B cell (primary cell): ENCODE results near the gene POM121L2. TPM values are rescaled to one million over a fixed set of nuclear protein-coding genes. Genes with fewer than 3 reads are reported as not detected.

Experiments used
- ATAC-seq: fragments of 200-7000 bp; cut with Tn5 transposase; one replicate; pipeline ENCODE4 v1.10.0; 2021; ENCODE audit warnings: low read depth, mild to moderate bottlenecking, moderate number of reproducible peaks, moderate library complexity
- CTCF ChIA-PET: fragments of 350-600 bp; sonication (Branson Sonifier 250); formaldehyde crosslinking; loops from one replicate; lab custom pipeline; 2021; ENCODE audit warnings: antibody characterized with exemption, inconsistent platforms; lab: Charles Lee
- POLR2A ChIA-PET: fragments of 350-600 bp; sonication (Branson Sonifier 250); formaldehyde crosslinking; loops from one replicate; lab custom pipeline; 2021; ENCODE audit warnings: antibody characterized with exemption; lab: Charles Lee
- DNase-seq: peaks from one replicate; pipeline ENCODE4 v3.0.0; 2013
- H2AFZ ChIP-seq: 2 replicates; pipeline ENCODE4 v1.6.1; 2012; ENCODE audit warnings: mild to moderate bottlenecking, low read depth, low read length; ENCODE audit not compliant: insufficient read depth, poor library complexity, severe bottlenecking
- H3K27ac ChIP-seq, 2 donors: 1 replicate in 1 of 2; 2 replicates in 1 of 2; pipeline ENCODE4 v1.5.1; 2012 to 2013; ENCODE audit warnings: low read length in 2 of 2, mild to moderate bottlenecking in 2 of 2, moderate library complexity in 1 of 2
- H3K27me3 ChIP-seq, 4 experiments: fragments of 200-600 bp in 1 of 4; sonication (generic) in 1 of 4; replicated peaks in 1 of 4; 1 replicate in 2 of 4; 2 replicates in 2 of 4; pipeline versions ENCODE4 v1.6.1 to v1.7.0; 2013 to 2016; ENCODE audit warnings: low read length in 3 of 4, mild to moderate bottlenecking in 2 of 4, mixed read lengths in 1 of 4, moderate library complexity in 1 of 4; ENCODE audit not compliant: insufficient read depth in 4 of 4, control insufficient read depth in 3 of 4; ENCODE audit errors: control extremely low read depth in 1 of 4
- H3K36me3 ChIP-seq, 2 experiments: replicated peaks in 1 of 2; 1 replicate in 1 of 2; 2 replicates in 1 of 2; pipeline versions ENCODE4 v1.6.1 to v1.7.1; 2013; ENCODE audit warnings: low read length in 1 of 2; ENCODE audit not compliant: insufficient read depth in 2 of 2, control insufficient read depth in 1 of 2; ENCODE audit errors: control extremely low read depth in 1 of 2, extremely low read depth in 1 of 2
- H3K4me1 ChIP-seq, 2 donors: fragments of 200-600 bp in 1 of 2; sonication (generic) in 1 of 2; 1 replicate in 1 of 2; 2 replicates in 1 of 2; pipeline versions ENCODE4 v1.5.1 to v1.6.1; 2013 to 2017; ENCODE audit warnings: low read length in 2 of 2; ENCODE audit not compliant: control insufficient read depth in 2 of 2, insufficient read depth in 2 of 2
- H3K4me2 ChIP-seq: replicated peaks from 2 replicates; pipeline ENCODE3; 2012; ENCODE audit warnings: mild to moderate bottlenecking, low read depth, low read length; ENCODE audit not compliant: poor library complexity, severe bottlenecking
- H3K4me3 ChIP-seq, 5 experiments: fragments of 200-600 bp in 1 of 5; sonication (generic) in 1 of 5; 1 replicate in 3 of 5; 2 replicates in 2 of 5; pipeline versions ENCODE4 v1.5.1 to v1.7.0; 2011 to 2016; ENCODE audit warnings: low read length in 4 of 5, mild to moderate bottlenecking in 4 of 5, low read depth in 2 of 5, control low read depth in 1 of 5, moderate library complexity in 1 of 5; ENCODE audit not compliant: insufficient read depth in 1 of 5; ENCODE audit errors: control extremely low read depth in 1 of 5, extremely low read depth in 1 of 5
- H3K79me2 ChIP-seq: fragments of 200-600 bp; sonication (generic); one replicate; pipeline ENCODE4 v1.6.0; 2016; ENCODE audit warnings: low read length; ENCODE audit not compliant: control insufficient read depth, insufficient read depth
- H3K9ac ChIP-seq: fragments of 200-600 bp; sonication (generic); 2 replicates; pipeline ENCODE4 v1.6.1; 2017; ENCODE audit warnings: mild to moderate bottlenecking, low read length, moderate library complexity
- H3K9me3 ChIP-seq, 3 donors: one replicate each; pipeline versions ENCODE4 v1.6.1 to v1.7.1; 2013; ENCODE audit warnings: low read length in 2 of 3; ENCODE audit not compliant: control insufficient read depth in 2 of 3, insufficient read depth in 1 of 3; ENCODE audit errors: control extremely low read depth in 1 of 3
- H4K20me1 ChIP-seq: 2 replicates; pipeline ENCODE4 v1.6.0; 2012; ENCODE audit warnings: mild to moderate bottlenecking, low read length; ENCODE audit not compliant: insufficient read depth, control insufficient read depth, poor library complexity, severe bottlenecking
- H3K27ac Mint-ChIP-seq: one replicate; pipeline ENCODE4 v1.8.0; 2021; ENCODE audit warnings: mixed read lengths
- H3K27me3 Mint-ChIP-seq: one replicate; pipeline ENCODE4 v1.8.0; 2021; ENCODE audit warnings: mixed read lengths
- H3K4me1 Mint-ChIP-seq: one replicate; pipeline ENCODE4 v1.8.0; 2021; ENCODE audit warnings: mixed read lengths
- H3K4me3 Mint-ChIP-seq: one replicate; pipeline ENCODE4 v1.8.0; 2021; ENCODE audit warnings: mixed read lengths
- H3K9me3 Mint-ChIP-seq: one replicate; pipeline ENCODE4 v1.8.0; 2022; ENCODE audit warnings: mixed read lengths; ENCODE audit not compliant: insufficient read depth
- EZH2 ChIP-seq: IDR thresholded peaks from 2 replicates; pipeline ENCODE4 v1.6.1; 2012; ENCODE audit warnings: borderline replicate concordance, low read depth, mild to moderate bottlenecking, moderate library complexity, low read length; ENCODE audit not compliant: insufficient read depth, poor library complexity, severe bottlenecking
- WGBS: methylation state at CpG from one replicate; pipeline ENCODE4 v1.1.5; 2013; ENCODE audit warnings: missing lambda C conversion rate; ENCODE audit not compliant: insufficient coverage; 5-methylcytosine and 5-hydroxymethylcytosine counted together
- intact Hi-C: fragments of 100-400 bp; cut with micrococcal nuclease; formaldehyde crosslinking; loops from one replicate; pipeline ENCODE4 v1.10.0; 2022
- polyA plus RNA-seq: library from polyadenylated mRNA; depleted of rRNA; stranded (reverse); fragments of >200 nt; gene quantifications from 2 replicates; pipeline ENCODE4 v1.2.3, GENCODE V29; 2012
- total RNA-seq, 2 donors: library from RNA; stranded (reverse); fragments of 120-200 nt in 1 of 2; gene quantifications; 1 replicate in 1 of 2; 2 replicates in 1 of 2; pipeline versions ENCODE4 v1.2.3 to v1.2.4, GENCODE V29; 2013 to 2022
- TF ChIP-seq, protein P1 (sequence below): fragments of 200-600 bp; IDR thresholded peaks from one replicate; pipeline ENCODE4 v1.8.0; 2022; ENCODE audit warnings: antibody characterized with exemption, mild to moderate bottlenecking

The POM121L2 gene
- total and polyA plus RNA-seq, 2 donors (not counting 1 experiment from before 2014, with no cell fraction given): not detected

- no peak for TF ChIP-seq EZH2
- TF ChIP-seq, protein P1, sequence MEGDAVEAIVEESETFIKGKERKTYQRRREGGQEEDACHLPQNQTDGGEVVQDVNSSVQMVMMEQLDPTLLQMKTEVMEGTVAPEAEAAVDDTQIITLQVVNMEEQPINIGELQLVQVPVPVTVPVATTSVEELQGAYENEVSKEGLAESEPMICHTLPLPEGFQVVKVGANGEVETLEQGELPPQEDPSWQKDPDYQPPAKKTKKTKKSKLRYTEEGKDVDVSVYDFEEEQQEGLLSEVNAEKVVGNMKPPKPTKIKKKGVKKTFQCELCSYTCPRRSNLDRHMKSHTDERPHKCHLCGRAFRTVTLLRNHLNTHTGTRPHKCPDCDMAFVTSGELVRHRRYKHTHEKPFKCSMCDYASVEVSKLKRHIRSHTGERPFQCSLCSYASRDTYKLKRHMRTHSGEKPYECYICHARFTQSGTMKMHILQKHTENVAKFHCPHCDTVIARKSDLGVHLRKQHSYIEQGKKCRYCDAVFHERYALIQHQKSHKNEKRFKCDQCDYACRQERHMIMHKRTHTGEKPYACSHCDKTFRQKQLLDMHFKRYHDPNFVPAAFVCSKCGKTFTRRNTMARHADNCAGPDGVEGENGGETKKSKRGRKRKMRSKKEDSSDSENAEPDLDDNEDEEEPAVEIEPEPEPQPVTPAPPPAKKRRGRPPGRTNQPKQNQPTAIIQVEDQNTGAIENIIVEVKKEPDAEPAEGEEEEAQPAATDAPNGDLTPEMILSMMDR: no peak
- POLR2A ChIA-PET: no interaction called here
- H3K9me3 ChIP-seq: no peaks in the 10 kb centered on the region
- H3K4me2 ChIP-seq: no peak overlapping the region
- H3K27me3 Mint-ChIP-seq: peaks cover 42% of the 10 kb centered on the region
- no peaks in the 10 kb centered on the region for H3K4me1 Mint-ChIP-seq
- no peak overlapping the region for H2AFZ ChIP-seq
- DNase-seq (no peak), ATAC-seq (no peak)
- intact Hi-C loops: no loop called here
- H3K4me3 Mint-ChIP-seq: no peak overlapping the region
- no CpG with 5 or more reads among the region's 4 CpGs for WGBS
- H3K9ac ChIP-seq: no peak overlapping the region
- H4K20me1 ChIP-seq: no peaks in the 10 kb centered on the region
- H3K4me1 ChIP-seq: no peaks in the 10 kb centered on the region
- no peak overlapping the region for H3K4me3 ChIP-seq
- no peaks in the 10 kb centered on the region for H3K36me3 ChIP-seq
- CTCF ChIA-PET: no interaction called here
- no peaks in the 10 kb centered on the region for H3K9me3 Mint-ChIP-seq
- peaks cover 0 to 18% (median 7%) of the 10 kb centered on the region in 4 experiments for H3K27me3 ChIP-seq
- H3K27ac Mint-ChIP-seq: no peak overlapping the region
- no peak overlapping the region for H3K27ac ChIP-seq
- H3K79me2 ChIP-seq: no peaks in the 10 kb centered on the region
These were observed 9.8 kb upstream of the POM121L2 start for GRCh38 chr6:27321901-27322300.

DNA sequence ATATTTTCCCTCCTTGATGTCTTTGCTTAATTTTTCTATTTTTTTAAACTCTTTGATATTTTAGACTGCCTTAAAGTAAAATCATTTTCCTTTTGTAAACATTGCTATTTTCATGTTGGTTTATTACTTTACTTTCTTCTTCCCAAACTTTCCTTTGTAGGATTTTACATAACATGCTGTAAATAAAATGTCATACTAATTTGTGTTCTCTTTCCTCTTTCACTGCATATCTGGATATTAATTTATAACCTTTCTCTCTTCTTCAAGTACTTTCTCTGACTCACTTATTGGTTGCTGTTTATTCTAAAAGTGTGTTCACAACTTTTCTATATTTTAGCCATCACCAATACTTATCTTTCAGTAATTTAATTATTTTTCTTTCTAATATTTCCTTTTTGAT lies 9.3 kb upstream of the POM121L2 start:
- peaks cover 39% of the 10 kb centered on the region for H3K27me3 Mint-ChIP-seq
- ChIA-PET POLR2A (no interaction called here), CTCF (no interaction called here)
- H3K4me3 ChIP-seq: no peak overlapping the region
- ATAC-seq: no peak
- H4K20me1 ChIP-seq: no peaks in the 10 kb centered on the region
- no peaks in the 10 kb centered on the region for H3K9me3 Mint-ChIP-seq
- DNase-seq: no peak
- H2AFZ ChIP-seq: no peak overlapping the region
- H3K4me3 Mint-ChIP-seq: no peak overlapping the region
- H3K9me3 ChIP-seq: no peaks in the 10 kb centered on the region
- H3K27me3 ChIP-seq: peaks cover 0 to 18% (median 7%) of the 10 kb centered on the region in 4 experiments
- H3K79me2 ChIP-seq: no peaks in the 10 kb centered on the region
- TF ChIP-seq, protein P1: no peak
- TF ChIP-seq EZH2: no peak
- no peak overlapping the region for H3K4me2 ChIP-seq
- no peak overlapping the region for H3K9ac ChIP-seq
- no peaks in the 10 kb centered on the region for H3K4me1 Mint-ChIP-seq
- H3K27ac ChIP-seq: no peak overlapping the region
- H3K27ac Mint-ChIP-seq: no peak overlapping the region
- no peaks in the 10 kb centered on the region for H3K4me1 ChIP-seq
- intact Hi-C loops: no loop called here
- H3K36me3 ChIP-seq: no peaks in the 10 kb centered on the region
